VCaP (cell line): ENCODE results near the gene TNNI2.

Experiments used
- H3K27ac ChIP-seq: fragments of 450-650 bp; 2 replicates; pipeline ENCODE4 v1.5.1; 2017
- TF ChIP-seq, protein P1 (sequence below): fragments of 450-650 bp; conservative IDR thresholded peaks from 2 replicates; pipeline ENCODE4 v1.5.1; 2017; ENCODE audit warnings: mild to moderate bottlenecking, moderate library complexity

Gene TNNI2

DNA sequence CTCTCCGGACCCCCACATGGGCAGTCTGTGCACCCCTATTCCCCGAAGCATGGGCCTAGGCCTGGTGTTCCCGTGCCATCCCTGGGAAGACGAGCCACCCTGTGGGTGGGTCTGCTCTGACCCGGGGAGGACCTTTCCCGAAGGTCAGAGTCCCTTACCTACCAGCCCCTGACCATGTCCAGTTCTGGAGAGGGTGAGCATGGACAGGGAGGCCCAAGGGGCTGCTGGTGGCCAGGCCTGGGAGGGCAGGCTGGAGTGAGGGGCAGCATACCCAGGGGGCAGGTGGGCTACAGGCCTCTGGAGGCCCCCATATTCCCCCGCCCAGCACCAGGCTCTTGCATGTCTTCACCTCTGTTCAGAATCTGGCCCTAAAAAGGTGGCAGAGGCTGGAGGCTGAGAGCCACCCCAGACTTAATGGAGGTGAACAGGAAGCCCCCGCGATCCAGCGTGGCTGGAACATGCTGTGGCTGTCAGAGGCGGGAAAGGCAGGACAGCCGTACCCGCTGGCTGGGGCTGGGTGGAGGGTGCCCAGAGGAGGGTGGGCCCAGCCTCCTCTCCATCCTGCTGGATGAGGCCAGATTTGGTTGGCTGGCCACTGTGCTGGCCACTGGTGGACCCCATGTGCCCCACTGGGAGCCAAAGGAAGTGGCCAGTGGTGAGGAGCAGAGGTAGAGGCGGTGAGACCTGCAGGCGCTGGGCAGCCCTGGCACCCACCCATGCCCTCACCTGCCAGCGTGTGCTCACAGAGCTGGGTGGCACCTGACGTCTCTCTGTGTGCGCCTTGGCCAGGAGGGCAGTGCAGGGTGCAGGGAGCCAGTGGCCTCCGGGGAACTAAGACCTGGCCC, 15.2 kb upstream of the TNNI2 start:
- TF ChIP-seq, protein P1, sequence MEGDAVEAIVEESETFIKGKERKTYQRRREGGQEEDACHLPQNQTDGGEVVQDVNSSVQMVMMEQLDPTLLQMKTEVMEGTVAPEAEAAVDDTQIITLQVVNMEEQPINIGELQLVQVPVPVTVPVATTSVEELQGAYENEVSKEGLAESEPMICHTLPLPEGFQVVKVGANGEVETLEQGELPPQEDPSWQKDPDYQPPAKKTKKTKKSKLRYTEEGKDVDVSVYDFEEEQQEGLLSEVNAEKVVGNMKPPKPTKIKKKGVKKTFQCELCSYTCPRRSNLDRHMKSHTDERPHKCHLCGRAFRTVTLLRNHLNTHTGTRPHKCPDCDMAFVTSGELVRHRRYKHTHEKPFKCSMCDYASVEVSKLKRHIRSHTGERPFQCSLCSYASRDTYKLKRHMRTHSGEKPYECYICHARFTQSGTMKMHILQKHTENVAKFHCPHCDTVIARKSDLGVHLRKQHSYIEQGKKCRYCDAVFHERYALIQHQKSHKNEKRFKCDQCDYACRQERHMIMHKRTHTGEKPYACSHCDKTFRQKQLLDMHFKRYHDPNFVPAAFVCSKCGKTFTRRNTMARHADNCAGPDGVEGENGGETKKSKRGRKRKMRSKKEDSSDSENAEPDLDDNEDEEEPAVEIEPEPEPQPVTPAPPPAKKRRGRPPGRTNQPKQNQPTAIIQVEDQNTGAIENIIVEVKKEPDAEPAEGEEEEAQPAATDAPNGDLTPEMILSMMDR = no peak
- H3K27ac ChIP-seq = no peak overlapping the region

DNA sequence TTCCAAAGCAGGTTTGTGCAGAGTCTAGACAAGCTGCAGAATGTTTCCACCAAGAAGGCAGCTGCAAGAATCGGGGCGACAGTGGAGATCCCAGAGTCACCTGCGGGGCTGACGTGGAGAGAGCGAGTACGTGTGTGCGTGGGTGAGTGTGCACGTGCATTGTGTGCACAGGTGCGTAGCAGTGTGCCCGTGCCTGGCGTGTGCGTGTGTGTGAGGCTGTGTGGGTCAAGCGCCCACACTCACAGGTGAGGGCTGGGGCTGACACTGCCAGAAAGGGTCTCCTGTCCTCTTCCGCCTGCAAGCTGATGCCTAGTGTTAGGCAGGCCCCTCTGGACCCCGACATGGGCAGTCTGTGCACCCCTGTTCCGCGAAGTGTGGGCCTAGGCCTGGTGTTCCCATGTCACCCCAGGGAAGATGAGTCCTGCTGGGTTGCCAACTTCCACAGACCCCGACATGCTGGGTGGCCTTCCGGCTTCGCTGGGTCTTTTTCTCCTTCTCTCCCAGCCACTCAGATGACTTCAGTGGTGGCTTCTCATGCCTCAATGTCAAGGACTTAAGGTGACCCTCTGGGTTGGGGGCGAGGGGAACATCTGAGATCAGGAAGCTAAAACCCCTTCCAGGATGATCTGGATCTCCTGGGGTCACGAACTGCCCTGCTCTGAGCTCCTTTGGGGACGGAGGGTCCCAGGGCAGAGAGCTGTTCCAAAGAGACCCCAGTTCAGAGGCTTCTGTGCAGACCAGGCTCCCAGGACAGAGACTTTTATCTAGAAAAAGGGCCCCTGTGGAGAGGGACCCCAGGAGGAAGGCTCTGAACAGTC, 14.4 kb upstream of the TNNI2 start:
- no peak overlapping the region for H3K27ac ChIP-seq
- TF ChIP-seq, protein P1 = no peak

DNA sequence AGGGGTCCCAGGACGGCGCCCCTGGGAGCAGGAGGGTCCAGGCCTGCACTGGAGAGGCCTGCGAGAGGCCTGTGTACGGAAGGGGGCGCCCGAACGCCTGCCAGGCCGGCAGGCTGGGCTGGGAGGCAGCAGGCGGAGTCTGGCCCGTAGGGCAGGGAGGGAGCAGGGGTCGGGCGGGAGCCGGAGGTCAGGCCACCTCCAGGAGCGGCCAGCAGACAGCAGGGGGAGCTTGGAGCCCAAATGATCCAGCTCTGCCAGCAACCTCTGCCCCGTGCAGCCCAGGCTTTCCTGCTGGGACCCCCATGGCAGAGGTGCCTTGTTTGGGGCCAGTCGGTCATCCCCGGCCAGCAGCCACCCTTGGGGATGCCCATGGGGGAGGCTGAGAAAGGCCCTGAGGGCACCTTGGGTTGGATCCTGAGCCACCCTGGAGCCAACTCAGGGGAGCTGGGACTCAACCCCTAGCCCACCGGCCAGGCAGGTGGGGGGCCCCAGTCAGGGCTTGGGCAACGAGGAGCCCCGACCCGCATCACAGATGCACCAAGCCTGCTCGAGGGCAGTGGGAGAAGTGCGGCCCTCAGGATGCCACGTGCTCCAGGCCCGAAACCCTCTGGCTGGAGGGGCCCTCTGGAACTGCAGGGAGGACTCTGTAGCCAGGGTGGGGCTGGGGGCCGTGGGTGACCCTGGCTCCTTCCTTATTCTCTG, 13.6 kb upstream of the TNNI2 start:
- H3K27ac ChIP-seq = no peak overlapping the region
- TF ChIP-seq, protein P1 = no peak

DNA sequence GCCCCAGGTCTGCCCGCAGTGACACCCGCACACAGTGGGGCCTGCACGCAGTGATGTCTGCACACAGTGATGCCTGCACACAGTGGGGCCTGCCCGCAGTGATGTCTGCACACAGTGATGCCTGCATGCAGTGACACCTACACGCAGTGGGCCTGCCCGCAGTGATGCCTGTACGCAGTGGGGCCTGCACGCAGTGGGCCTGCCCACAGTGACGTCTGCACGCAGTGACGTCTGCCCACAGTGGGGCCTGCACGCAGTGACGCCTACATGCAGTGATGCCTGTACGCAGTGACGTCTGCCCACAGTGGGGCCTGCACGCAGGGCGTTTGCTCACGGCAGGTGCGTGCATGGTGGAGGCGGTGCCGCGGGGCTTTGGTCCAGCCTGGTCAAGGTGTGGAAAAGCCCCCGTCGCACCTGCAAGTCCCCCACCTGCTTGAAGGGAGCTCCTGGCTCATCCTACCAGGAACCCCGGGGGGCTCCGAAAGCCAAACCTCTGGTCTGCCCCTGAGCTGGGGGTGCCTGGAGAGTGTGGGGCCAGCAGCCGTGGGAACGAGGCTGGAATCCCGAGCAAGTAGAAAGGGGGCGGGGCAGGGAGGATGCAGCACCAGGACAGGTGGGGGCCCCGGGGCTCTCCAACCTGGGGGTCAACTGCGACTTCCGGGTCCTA, 12.9 kb upstream of the TNNI2 start:
- no peak overlapping the region for H3K27ac ChIP-seq
- TF ChIP-seq, protein P1 = no peak

DNA sequence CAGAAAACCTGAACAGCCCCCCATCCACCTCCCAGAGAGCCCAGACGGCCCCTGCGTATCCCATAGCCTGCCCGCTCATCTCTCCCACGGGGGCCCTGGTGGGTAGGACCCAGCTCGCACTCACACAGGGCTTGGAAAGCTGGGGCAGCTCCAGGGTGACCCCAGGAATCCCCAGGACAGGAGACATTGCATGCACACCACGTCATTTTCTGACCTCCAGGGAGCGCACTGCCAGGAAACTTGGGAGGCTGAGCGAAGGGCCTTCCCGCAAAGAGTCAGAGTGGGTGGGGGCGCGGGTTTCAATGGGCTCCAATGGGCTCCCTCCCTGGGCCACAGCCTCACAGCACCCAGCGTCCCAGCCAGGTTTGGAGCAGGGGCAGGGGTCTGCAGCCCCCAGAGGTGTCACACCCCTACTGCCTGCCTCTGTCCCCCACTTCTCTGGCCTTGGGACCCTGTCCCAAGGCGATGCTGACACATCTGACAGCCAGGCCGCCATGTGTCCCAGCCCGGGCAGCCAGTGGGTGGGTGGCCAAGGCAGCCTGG, 12.2 kb upstream of the TNNI2 start:
- TF ChIP-seq, protein P1 = 0 out of 2 replicates have a peak, but pooled peaks have one; percentile 3
- H3K27ac ChIP-seq = peak overlapping the region; percentile 36; the same call in 1 of the 2 replicates

DNA sequence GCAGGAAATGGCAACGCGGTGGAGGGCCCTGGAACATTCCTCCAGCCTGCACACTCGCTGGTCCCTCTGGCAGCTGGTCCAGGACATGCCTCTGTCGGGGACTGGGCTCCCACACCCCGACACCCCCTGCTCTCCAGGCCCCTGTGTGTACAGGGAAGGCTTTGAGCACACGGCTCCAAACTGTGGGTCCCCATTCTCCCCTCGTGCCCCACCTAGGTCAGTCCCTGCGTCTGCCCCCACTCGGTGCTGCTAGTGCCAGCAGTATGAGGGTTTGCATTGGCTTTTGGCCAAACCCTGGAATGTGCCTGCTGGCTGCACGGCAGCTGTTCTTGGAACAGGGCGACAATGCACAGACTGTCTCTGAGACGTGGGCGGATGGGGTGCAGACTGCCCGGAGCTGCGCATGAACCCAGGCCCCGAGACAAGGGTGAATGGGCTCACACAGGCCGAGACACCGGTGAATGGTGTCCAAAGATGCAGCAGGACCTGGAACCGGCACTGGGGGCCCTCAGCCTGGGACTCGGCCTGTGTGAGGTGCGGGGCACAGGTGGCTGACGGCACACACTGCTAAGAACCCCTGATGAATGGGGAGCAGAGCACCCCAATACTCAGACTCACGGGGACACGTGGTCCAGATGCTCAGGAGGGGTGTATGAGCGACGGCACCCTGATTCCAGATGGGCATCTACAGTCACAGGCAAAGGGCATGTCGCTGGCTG, 11.5 kb upstream of the TNNI2 start:
- peak overlapping the region; percentile 36; the same call in 1 of the 2 replicates for H3K27ac ChIP-seq
- TF ChIP-seq, protein P1 = 0 out of 2 replicates have a peak, but pooled peaks have one; percentile 2
